Hair follicle dermal papilla cell (primary cell): ENCODE data around the gene CNOT11. TPM values are rescaled to one million over a fixed set of nuclear protein-coding genes. Genes with fewer than 3 reads are reported as not detected.

ENCODE experiments used
- small RNA-seq: library from RNA; depleted of rRNA; stranded (forward); fragments of <200 nt; gene quantifications from one replicate; pipeline ENCODE3, GENCODE V24; 2012
- total RNA-seq: library from RNA; depleted of rRNA; stranded (reverse); fragments of >200 nt; gene quantifications from 2 replicates; pipeline ENCODE4 v1.2.3, GENCODE V29; 2012

CNOT11 gene
- 45.2 and 47.4 TPM in 2 replicates for total RNA-seq

GRCh38 chr2:101252408-101253012, at the start of gene CNOT11:
Gene CNOT11, plus strand, starts transcription at chr2:101252886. Its CDS starts 79 bp downstream, at chr2:101252965.

GRCh38 chr2:101308432-101309210, 55.9 kb downstream of the CNOT11 start, which contains the start of gene RNF149:
Gene RNF149, minus strand, starts transcription at chr2:101308701. Its CDS starts 113 bp downstream, at chr2:101308588.

Small RNA genes within 50 kb of the gene (small RNA-seq; reads per million reads assigned to genes)
- not detected for gene MIR5696
- gene SNORD89, result 27.2 reads per million, percentile 96 among the genes with 10 or more reads in this experiment

Other genes starting within 250 kb of the CNOT11 start
- 16.4 and 23.6 TPM in 2 replicates for gene TBC1D8, start 101.5 kb upstream of the CNOT11 start, total RNA-seq
- gene RNF149, start 55.8 kb downstream of the CNOT11 start, total RNA-seq, result 53.1 and 68.2 TPM in 2 replicates
- under 0.01 and 0.32 TPM in 2 replicates for gene CREG2, start 134.6 kb downstream of the CNOT11 start, total RNA-seq
- gene RFX8, start 222.2 kb downstream of the CNOT11 start, total RNA-seq, result 6.8 and 17.0 TPM in 2 replicates